ENCODE measurements around the gene TLX1. TPM values are rescaled to one million over a fixed set of nuclear protein-coding genes. Genes with fewer than 3 reads are reported as not detected.

The TLX1 gene
- not detected for total RNA-seq
- long read RNA-seq: 0 reads

GRCh38 chr10:101130984-101131961 is at the start of gene TLX1:
Gene TLX1 (plus strand): TSS chr10:101131300. CDS start chr10:101131542, 242 bp downstream.
- intact Hi-C loops (cut with DNase I): no loop called here

GRCh38 chr10:101085846-101086245 is 45.3 kb upstream of the TLX1 start:
- ATAC-seq (no peak), DNase-seq (ENCODE audit: missing footprints) (no peak)
- intact Hi-C loops (cut with DNase I): no loop called here

More at GRCh38 chr10:101130984-101131961, at the start of gene TLX1:
- ATAC-seq: no peak
- DNase-seq (ENCODE audit: missing footprints): no peak

DNA sequence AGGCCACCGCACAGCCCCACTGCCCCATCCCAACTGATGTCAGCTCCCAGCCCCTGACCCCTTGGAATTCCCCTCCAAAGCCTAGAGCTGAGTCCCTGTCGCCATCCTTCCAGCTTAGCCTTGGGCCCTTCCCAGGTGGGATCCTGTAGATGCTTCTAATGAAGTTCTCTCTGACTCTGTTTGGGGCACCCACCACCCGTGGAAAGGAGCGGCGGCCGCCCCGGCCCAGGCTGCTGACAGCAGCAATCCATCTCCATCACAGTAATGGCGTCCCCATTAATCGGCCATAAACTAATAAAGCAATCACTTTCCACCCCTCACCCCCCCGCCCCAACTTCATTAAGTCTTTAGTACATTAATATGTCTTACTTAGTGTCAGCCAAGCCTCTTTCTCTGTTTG is 43.7 kb upstream of the TLX1 start:
- ATAC-seq (no peak), DNase-seq (ENCODE audit: missing footprints) (no peak)
- intact Hi-C loops (cut with DNase I): no loop called here

- intact Hi-C loops (cut with DNase I): no loop called here
- DNase-seq (ENCODE audit: missing footprints): no peak
- no peak for ATAC-seq
These were observed 43.1 kb upstream of the TLX1 start for GRCh38 chr10:101087965-101088364.

- intact Hi-C loops (cut with DNase I): no loop called here
- DNase-seq (ENCODE audit: missing footprints): no peak
- ATAC-seq: no peak
These were observed 41.4 kb upstream of the TLX1 start for GRCh38 chr10:101089520-101090299.

- intact Hi-C loops (cut with DNase I): no loop called here
- no peak for ATAC-seq
- no peak for DNase-seq (ENCODE audit: missing footprints)
These were observed 40.5 kb upstream of the TLX1 start for GRCh38 chr10:101090597-101090996.

GRCh38 chr10:101091546-101092290 is 39.4 kb upstream of the TLX1 start:
- intact Hi-C loops (cut with DNase I): no loop called here
- ATAC-seq: no peak
- DNase-seq (ENCODE audit: missing footprints): no peak

- intact Hi-C loops (cut with DNase I): no loop called here
- DNase-seq (ENCODE audit: missing footprints) (no peak), ATAC-seq (no peak)
These were observed 38.2 kb upstream of the TLX1 start for GRCh38 chr10:101092881-101093354.

- DNase-seq (ENCODE audit: missing footprints) (no peak), ATAC-seq (no peak)
- intact Hi-C loops (cut with DNase I): no loop called here
These were observed 36.8 kb upstream of the TLX1 start for GRCh38 chr10:101094121-101094879.

GRCh38 chr10:101095004-101095403 is 36.1 kb upstream of the TLX1 start:
- no peak for ATAC-seq
- intact Hi-C loops (cut with DNase I): loop anchor here (1.0 kb wide), 1 partner anchor 47 kb away; no protein-coding TSS in a partner anchor
- no peak for DNase-seq (ENCODE audit: missing footprints)

DNA sequence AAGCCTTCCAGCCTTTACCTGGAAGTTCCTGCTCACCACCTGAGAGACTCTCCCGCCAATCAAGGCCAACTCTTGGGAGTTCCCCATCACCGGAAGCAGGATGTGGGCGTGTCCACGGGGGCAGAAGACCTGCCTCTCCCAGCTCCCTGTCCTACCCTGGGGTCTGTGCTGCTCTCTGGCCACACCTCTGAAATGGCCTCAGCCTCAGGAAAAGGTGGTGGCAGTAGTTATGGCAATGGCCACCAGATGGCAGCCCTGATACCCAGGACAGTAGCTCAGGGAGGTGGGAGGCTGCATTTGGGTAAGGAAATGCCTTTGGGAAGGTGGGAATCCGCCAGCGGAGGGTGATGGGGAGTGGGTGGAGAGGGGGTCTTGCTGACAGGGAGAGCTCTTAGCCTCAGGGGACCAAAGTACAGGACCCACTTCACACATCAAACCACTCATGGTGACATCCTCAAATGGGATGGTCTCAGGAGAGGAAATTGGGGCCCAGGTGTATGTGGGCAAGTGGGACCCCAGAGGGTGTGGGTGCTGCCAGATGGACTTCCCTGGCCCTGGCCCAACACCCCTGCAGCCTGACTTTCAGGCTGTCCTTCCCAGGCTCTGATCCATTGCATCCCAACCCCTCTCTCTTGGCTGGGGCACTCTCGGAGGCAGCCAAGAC is 35.4 kb upstream of the TLX1 start:
- intact Hi-C loops (cut with DNase I): loop anchor here (1.0 kb wide), 1 partner anchor 47 kb away; no protein-coding TSS in a partner anchor
- no peak for DNase-seq (ENCODE audit: missing footprints)

DNA sequence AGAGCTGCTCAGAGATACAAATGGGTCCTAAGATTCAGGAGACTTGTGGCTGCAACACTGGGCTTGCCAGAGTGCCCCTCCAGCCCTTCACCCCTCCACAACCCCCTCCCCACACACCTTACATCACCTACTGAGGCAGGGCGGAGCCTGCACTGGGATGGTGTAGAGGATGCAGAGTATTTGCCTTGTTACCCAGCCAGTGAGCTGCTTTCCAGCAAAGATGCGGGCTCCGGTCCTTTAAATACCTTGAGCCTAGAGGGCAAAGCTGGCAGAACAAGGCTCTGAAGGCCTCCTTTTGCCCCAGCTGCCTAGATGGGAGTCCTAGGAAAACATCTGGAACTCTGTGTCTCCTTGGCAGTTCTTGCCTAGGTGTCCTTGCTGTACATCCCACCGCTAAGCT is 34.7 kb upstream of the TLX1 start:
- intact Hi-C loops (cut with DNase I): no loop called here
- DNase-seq (ENCODE audit: missing footprints): no peak

More for the DNA sequence above, 35.4 kb upstream of the TLX1 start:
- ATAC-seq: peak; percentile 74

GRCh38 chr10:101097881-101098280 is 33.2 kb upstream of the TLX1 start:
- DNase-seq (ENCODE audit: missing footprints): no peak
- no peak for ATAC-seq
- intact Hi-C loops (cut with DNase I): no loop called here

More for the DNA sequence above, 34.7 kb upstream of the TLX1 start:
- ATAC-seq: no peak

- ATAC-seq (no peak), DNase-seq (ENCODE audit: missing footprints) (no peak)
- intact Hi-C loops (cut with DNase I): no loop called here
These were observed 31.2 kb upstream of the TLX1 start for GRCh38 chr10:101099901-101100300.

DNA sequence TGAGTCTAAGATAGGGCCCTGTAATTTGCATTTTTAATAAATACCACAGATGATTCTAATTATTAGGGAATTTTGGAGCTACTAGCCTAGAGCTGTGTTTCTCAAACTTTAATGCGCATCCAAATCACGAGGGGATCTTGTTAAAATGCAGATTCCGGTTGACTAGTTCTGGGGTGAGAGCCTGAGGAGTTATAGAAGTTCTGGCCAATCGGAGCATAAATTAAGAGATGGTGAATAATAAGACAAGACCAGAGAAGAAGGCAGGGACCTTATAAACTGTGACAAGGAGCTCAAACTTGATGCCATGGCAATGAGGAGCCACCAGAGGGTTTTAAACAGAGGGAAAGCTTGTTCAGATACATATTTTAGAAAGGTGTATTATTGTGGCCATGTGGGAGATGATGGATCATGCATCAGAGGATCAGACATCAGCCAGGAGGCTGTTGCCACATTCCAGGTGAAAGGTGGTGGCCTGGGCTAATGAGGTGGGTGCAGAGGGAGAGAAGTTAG is 29.7 kb upstream of the TLX1 start:
- intact Hi-C loops (cut with DNase I): no loop called here
- no peak for ATAC-seq
- no peak for DNase-seq (ENCODE audit: missing footprints)

GRCh38 chr10:101103430-101103829 is 27.7 kb upstream of the TLX1 start:
- intact Hi-C loops (cut with DNase I): no loop called here
- no peak for ATAC-seq
- DNase-seq (ENCODE audit: missing footprints): no peak

DNA sequence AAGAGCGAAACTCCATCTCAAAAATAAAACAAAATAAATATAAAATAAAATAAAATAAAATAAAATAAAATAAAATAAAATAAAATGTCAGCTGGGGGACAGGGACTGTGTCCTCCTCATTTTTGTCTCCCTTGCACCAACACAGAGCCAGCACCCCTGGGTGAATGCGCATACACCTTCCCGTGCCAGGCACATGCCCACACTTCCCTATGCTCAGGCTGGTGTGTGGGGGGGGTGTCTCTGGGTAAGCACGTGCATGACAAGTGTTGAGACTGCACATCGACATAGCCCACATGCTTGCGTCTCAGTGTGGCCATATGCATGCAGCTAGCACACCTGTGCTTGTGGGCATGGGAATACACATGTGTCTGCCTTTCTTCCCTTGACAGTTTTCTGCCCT is 24.7 kb upstream of the TLX1 start:
- DNase-seq (ENCODE audit: missing footprints) (no peak), ATAC-seq (no peak)
- intact Hi-C loops (cut with DNase I): no loop called here

All from Right ventricle myocardium inferior (tissue), 1 donor.